CD14-positive monocyte (primary cell): ENCODE data around the gene URB1. TPM values are rescaled to one million over a fixed set of nuclear protein-coding genes. Genes with fewer than 3 reads are reported as not detected.
A peak's percentile ranks its signal among the peaks of the same experiment; 100 is the strongest.

Experiments used
- DNase-seq, 3 donors: peaks; one replicate each; pipeline ENCODE4 v3.0.0-alpha.2; 2011 to 2022
- H2AFZ ChIP-seq: 2 replicates; pipeline ENCODE4 v1.6.0; 2012; ENCODE audit warnings: mild to moderate bottlenecking, low read depth, low read length, inconsistent platforms; ENCODE audit not compliant: insufficient read depth, poor library complexity, severe bottlenecking
- H3K27ac ChIP-seq, 2 donors: 1 replicate in 1 of 2; 2 replicates in 1 of 2; pipeline ENCODE4 v1.5.1; 2012 to 2013; ENCODE audit warnings: low read length in 2 of 2, control low read depth in 1 of 2, inconsistent platforms in 1 of 2, low read depth in 1 of 2, mild to moderate bottlenecking in 1 of 2
- H3K27me3 ChIP-seq, 2 donors: one replicate each; pipeline versions ENCODE4 v1.6.0 to v1.6.1; 2011 to 2013; ENCODE audit warnings: low read length in 2 of 2; ENCODE audit not compliant: control insufficient read depth in 2 of 2, insufficient read depth in 2 of 2
- H3K36me3 ChIP-seq, 2 donors: replicated peaks in 1 of 2; 1 replicate in 1 of 2; 2 replicates in 1 of 2; pipeline versions ENCODE4 v1.5.1 to v1.6.1; 2012 to 2013; ENCODE audit warnings: low read length in 2 of 2, control low read depth in 1 of 2, inconsistent platforms in 1 of 2, mild to moderate bottlenecking in 1 of 2; ENCODE audit not compliant: insufficient read depth in 2 of 2, control insufficient read depth in 1 of 2
- H3K4me1 ChIP-seq, 2 donors: 1 replicate in 1 of 2; 2 replicates in 1 of 2; pipeline versions ENCODE4 v1.5.1 to v1.6.1; 2012 to 2013; ENCODE audit warnings: low read length in 2 of 2, control low read depth in 1 of 2, inconsistent platforms in 1 of 2, mild to moderate bottlenecking in 1 of 2, moderate library complexity in 1 of 2; ENCODE audit not compliant: insufficient read depth in 2 of 2, control insufficient read depth in 1 of 2
- H3K4me2 ChIP-seq: replicated peaks from 2 replicates; pipeline ENCODE3; 2012; ENCODE audit warnings: low read length, moderate library complexity, mild to moderate bottlenecking; ENCODE audit not compliant: poor library complexity, severe bottlenecking; ENCODE audit errors: extremely low read depth
- H3K4me3 ChIP-seq, 3 experiments: fragments of 200-600 bp in 1 of 3; sonication (generic) in 1 of 3; replicated peaks in 1 of 3; 1 replicate in 2 of 3; 2 replicates in 1 of 3; pipeline ENCODE4 v1.5.1; 2011 to 2013; ENCODE audit warnings: low read length in 3 of 3, mild to moderate bottlenecking in 3 of 3, control low read depth in 2 of 3, low read depth in 2 of 3, inconsistent platforms in 1 of 3, moderate library complexity in 1 of 3
- H3K79me2 ChIP-seq: 2 replicates; pipeline ENCODE4 v1.6.0; 2012; ENCODE audit warnings: mild to moderate bottlenecking, control low read depth, inconsistent platforms, low read length, moderate library complexity; ENCODE audit not compliant: insufficient read depth
- H3K9ac ChIP-seq: 2 replicates; pipeline ENCODE4 v1.6.0; 2017; ENCODE audit warnings: low read length, mild to moderate bottlenecking; ENCODE audit not compliant: insufficient read depth, poor library complexity, severe bottlenecking
- H3K9me3 ChIP-seq, 2 donors: replicated peaks in 1 of 2; 1 replicate in 1 of 2; 2 replicates in 1 of 2; pipeline versions ENCODE4 v1.5.1 to v1.6.1; 2012 to 2013; ENCODE audit warnings: low read length in 2 of 2, control low read depth in 1 of 2; ENCODE audit not compliant: control insufficient read depth in 1 of 2, insufficient read depth in 1 of 2
- H4K20me1 ChIP-seq: 2 replicates; pipeline ENCODE4 v1.6.0; 2012; ENCODE audit warnings: mild to moderate bottlenecking, low read length, control low read depth, moderate library complexity; ENCODE audit not compliant: insufficient read depth
- H3K27ac Mint-ChIP-seq, 7 donors: one replicate each; pipeline ENCODE4 v1.8.0; 2020; ENCODE audit warnings: mild to moderate bottlenecking in 7 of 7, mixed read lengths in 7 of 7, moderate library complexity in 6 of 7, inconsistent platforms in 2 of 7
- H3K27me3 Mint-ChIP-seq, 3 donors: one replicate each; pipeline ENCODE4 v1.8.0; 2021 to 2022; ENCODE audit warnings: low read depth in 3 of 3, mild to moderate bottlenecking in 3 of 3, mixed read lengths in 3 of 3, moderate library complexity in 3 of 3, inconsistent platforms in 1 of 3
- H3K36me3 Mint-ChIP-seq, 2 donors: one replicate each; pipeline ENCODE4 v1.8.0; 2020; ENCODE audit warnings: mixed read lengths in 2 of 2, inconsistent platforms in 1 of 2, mild to moderate bottlenecking in 1 of 2
- H3K4me1 Mint-ChIP-seq: one replicate; pipeline ENCODE4 v1.8.0; 2020; ENCODE audit warnings: mild to moderate bottlenecking, mixed read lengths
- H3K4me3 Mint-ChIP-seq, 2 donors: one replicate each; pipeline ENCODE4 v1.8.0; 2020; ENCODE audit warnings: mild to moderate bottlenecking in 2 of 2, mixed read lengths in 2 of 2, moderate library complexity in 1 of 2
- H3K9me3 Mint-ChIP-seq, 7 donors: one replicate each; pipeline ENCODE4 v1.8.0; 2020 to 2022; ENCODE audit warnings: mixed read lengths in 7 of 7, mild to moderate bottlenecking in 6 of 7, moderate library complexity in 6 of 7, inconsistent platforms in 2 of 7
- whole genome bisulfite sequencing: methylation state at CpG from one replicate; pipeline ENCODE4 v1.1.5; 2013; ENCODE audit warnings: missing lambda C conversion rate; ENCODE audit not compliant: insufficient coverage; 5-methylcytosine and 5-hydroxymethylcytosine counted together
- intact Hi-C, 2 donors: fragments of 100-400 bp; cut with micrococcal nuclease; formaldehyde crosslinking; loops; one replicate each; pipeline versions ENCODE4 v1.15.0 to v1.15.1; 2023
- polyA plus RNA-seq, 3 donors: library from polyadenylated mRNA; depleted of rRNA in 1 of 3; unstranded in 2 of 3; stranded (reverse) in 1 of 3; fragments of 300-500 nt in 2 of 3; fragments of >200 nt in 1 of 3; fragmentation: Illumina TruSeq in 2 of 3; gene quantifications; 1 replicate in 2 of 3; 2 replicates in 1 of 3; pipeline ENCODE4 v1.2.3, GENCODE V29; 2012 to 2021
- TF ChIP-seq, protein P1 (sequence below): fragments of 200-600 bp; IDR thresholded peaks from one replicate; pipeline ENCODE4 v1.8.0; 2022; ENCODE audit warnings: antibody characterized with exemption, mild to moderate bottlenecking

Gene URB1
- polyA plus RNA-seq, 3 donors: 0.25 to 2.4 (median 0.47) TPM

DNA sequence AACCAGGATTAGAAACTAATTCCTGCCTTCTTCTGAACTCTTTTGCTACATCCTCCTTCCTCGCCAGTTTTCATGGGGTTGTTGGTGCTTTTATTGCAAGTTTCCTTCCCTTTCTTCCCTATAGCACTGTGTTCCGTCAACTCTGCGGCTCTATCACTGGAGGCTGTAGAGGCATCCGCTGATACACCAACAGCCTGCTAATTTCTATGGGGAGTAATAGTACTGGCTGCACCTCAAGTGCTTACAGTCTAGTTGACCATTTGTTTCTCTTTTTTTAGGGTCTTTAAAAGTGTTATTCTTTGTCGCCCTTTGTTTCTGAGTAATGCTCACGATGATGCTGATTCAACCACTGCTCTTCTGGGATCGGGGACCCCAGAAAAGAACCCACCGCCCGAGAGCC lies 114.7 kb downstream of the URB1 start:
- H3K27ac ChIP-seq: peak overlapping the region in 1 of 2 donors; percentile 85
- peak overlapping the region in 5 of 7 donors; percentile 45 to 95 (median 88) for H3K27ac Mint-ChIP-seq
- H3K36me3 ChIP-seq: peaks cover 6 to 13% of the 10 kb centered on the region in 2 donors
- H3K4me1 Mint-ChIP-seq: peaks cover 22% of the 10 kb centered on the region
- DNase-seq: peak in 1 of 3 donors; percentile 23
- peaks cover 0 to 2% of the 10 kb centered on the region in 2 donors for H3K9me3 ChIP-seq
- H3K79me2 ChIP-seq: peaks cover 20% of the 10 kb centered on the region
- H3K27me3 Mint-ChIP-seq: peaks cover 0 to 1% (median 0%) of the 10 kb centered on the region in 3 donors
- WGBS: 0% methylated on average over 5 of the region's 9 CpGs
- no peaks in the 10 kb centered on the region for H4K20me1 ChIP-seq
- peaks cover 13 to 14% of the 10 kb centered on the region in 2 donors for H3K36me3 Mint-ChIP-seq
- intact Hi-C loops: loop anchor here (5.0 to 10.0 kb wide), 4 partner anchors 94 to 1367 kb away; partner anchors contain the start of genes URB1 (in 2 of the 2), CRYZL1 (in 1 of the 2) and ITSN1 (in 1 of the 2)
- peaks cover 0 to 5% (median 3%) of the 10 kb centered on the region in 7 donors for H3K9me3 Mint-ChIP-seq
- H3K4me2 ChIP-seq: peak overlapping the region; percentile 94
- H3K4me1 ChIP-seq: peaks cover 16 to 21% of the 10 kb centered on the region in 2 donors
- TF ChIP-seq, protein P1, sequence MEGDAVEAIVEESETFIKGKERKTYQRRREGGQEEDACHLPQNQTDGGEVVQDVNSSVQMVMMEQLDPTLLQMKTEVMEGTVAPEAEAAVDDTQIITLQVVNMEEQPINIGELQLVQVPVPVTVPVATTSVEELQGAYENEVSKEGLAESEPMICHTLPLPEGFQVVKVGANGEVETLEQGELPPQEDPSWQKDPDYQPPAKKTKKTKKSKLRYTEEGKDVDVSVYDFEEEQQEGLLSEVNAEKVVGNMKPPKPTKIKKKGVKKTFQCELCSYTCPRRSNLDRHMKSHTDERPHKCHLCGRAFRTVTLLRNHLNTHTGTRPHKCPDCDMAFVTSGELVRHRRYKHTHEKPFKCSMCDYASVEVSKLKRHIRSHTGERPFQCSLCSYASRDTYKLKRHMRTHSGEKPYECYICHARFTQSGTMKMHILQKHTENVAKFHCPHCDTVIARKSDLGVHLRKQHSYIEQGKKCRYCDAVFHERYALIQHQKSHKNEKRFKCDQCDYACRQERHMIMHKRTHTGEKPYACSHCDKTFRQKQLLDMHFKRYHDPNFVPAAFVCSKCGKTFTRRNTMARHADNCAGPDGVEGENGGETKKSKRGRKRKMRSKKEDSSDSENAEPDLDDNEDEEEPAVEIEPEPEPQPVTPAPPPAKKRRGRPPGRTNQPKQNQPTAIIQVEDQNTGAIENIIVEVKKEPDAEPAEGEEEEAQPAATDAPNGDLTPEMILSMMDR: no peak
- H3K4me3 ChIP-seq: peak overlapping the region; percentile 74 to 94 (median 82)
- H3K4me3 Mint-ChIP-seq: peak overlapping the region; percentile 98 to 99
- H3K9ac ChIP-seq: peak overlapping the region; percentile 68
- no peaks in the 10 kb centered on the region for H3K27me3 ChIP-seq
- peak overlapping the region; percentile 99 for H2AFZ ChIP-seq

DNA sequence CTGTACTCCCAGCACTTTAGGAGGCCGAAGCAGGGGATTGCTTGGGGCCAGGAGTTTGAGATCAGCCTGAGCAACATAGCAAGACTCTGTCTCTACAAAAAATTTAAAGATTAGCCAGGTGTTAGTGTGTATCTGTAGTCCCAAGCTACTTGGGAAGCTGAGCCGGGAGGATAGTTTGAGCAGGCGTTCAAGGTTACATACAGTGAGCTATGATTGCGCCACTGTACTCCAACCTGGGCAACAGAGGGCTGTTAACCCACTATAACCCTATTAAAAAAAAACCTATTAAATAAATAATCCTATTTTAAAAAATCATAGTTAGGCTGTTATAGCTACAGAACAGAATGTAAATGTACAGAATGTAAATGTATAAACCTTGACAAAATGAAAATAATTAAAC lies 116.1 kb downstream of the URB1 start:
- no peak overlapping the region for H3K4me2 ChIP-seq
- Mint-ChIP-seq H3K27ac (no peak overlapping the region), H3K9me3 (no peaks in the 10 kb centered on the region), H3K4me1 (peaks cover 17% of the 10 kb centered on the region), H3K27me3 (no peaks in the 10 kb centered on the region), H3K36me3 (peaks cover 18 to 24% of the 10 kb centered on the region in 2 donors), H3K4me3 (no peak overlapping the region)
- no peak for DNase-seq
- no peak overlapping the region for H3K9ac ChIP-seq
- H2AFZ ChIP-seq: no peak overlapping the region
- TF ChIP-seq, protein P1: no peak
- peaks cover 20% of the 10 kb centered on the region for H3K79me2 ChIP-seq
- no peaks in the 10 kb centered on the region for H3K9me3 ChIP-seq
- H4K20me1 ChIP-seq: no peaks in the 10 kb centered on the region
- no CpG with 5 or more reads among the region's 4 CpGs for whole genome bisulfite sequencing
- H3K27me3 ChIP-seq: no peaks in the 10 kb centered on the region
- H3K4me1 ChIP-seq: peaks cover 16 to 21% of the 10 kb centered on the region in 2 donors
- intact Hi-C loops: loop anchor here (5.0 to 10.0 kb wide), 4 partner anchors 96 to 1368 kb away; partner anchors contain the start of genes URB1 (in 2 of the 2), CRYZL1 (in 1 of the 2) and ITSN1 (in 1 of the 2)
- no peak overlapping the region for H3K4me3 ChIP-seq
- H3K27ac ChIP-seq: no peak overlapping the region
- H3K36me3 ChIP-seq: peaks cover 11 to 27% of the 10 kb centered on the region in 2 donors
